ENCODE measurements around the gene PNMA8B.

Gene PNMA8B

DNA sequence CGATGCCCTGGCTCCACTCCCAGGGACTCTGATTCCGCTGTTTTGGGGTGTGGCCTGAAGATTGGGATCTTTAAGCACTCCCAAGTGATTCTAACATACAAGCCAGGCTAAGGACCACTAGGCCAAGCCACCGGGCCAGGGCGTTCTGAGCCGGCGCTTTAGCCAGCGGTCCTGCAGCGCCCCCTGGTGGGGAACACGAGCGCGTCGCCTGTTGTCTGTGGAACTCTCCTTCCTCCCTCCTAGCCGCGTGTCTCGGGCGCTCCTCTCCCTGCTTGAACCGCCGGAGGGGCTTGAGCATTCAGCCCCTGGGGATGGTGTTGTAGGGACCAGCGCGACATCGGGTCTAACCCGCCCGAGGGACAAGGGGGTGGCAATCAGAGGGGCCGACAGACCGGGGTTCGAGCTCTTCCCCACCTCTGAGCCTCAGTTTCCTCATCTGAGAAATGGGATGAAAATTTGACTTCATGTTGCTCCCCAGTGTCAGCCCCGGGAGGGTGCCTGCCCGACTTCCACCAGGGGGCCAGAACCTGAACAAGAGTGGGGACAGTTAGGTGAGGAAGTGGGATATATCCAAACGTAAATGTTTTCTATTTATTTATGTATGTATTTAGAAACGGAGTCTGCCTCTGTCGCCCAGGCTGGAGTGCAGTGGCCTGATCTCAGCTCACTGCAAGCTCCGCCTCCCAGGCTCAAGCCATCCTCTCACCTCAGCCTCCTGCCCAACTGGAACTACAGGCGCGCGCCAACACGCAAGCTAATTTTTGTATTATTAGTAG, 18.0 kb upstream of the PNMA8B start:
- TF ChIP-seq, protein P1, sequence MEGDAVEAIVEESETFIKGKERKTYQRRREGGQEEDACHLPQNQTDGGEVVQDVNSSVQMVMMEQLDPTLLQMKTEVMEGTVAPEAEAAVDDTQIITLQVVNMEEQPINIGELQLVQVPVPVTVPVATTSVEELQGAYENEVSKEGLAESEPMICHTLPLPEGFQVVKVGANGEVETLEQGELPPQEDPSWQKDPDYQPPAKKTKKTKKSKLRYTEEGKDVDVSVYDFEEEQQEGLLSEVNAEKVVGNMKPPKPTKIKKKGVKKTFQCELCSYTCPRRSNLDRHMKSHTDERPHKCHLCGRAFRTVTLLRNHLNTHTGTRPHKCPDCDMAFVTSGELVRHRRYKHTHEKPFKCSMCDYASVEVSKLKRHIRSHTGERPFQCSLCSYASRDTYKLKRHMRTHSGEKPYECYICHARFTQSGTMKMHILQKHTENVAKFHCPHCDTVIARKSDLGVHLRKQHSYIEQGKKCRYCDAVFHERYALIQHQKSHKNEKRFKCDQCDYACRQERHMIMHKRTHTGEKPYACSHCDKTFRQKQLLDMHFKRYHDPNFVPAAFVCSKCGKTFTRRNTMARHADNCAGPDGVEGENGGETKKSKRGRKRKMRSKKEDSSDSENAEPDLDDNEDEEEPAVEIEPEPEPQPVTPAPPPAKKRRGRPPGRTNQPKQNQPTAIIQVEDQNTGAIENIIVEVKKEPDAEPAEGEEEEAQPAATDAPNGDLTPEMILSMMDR (IDR thresholded peaks at IDR 0.05; ENCODE audit: low read length, missing control alignments): peak; percentile 74
- no peak overlapping the region for H3K4me3 ChIP-seq (replicated peaks; ENCODE audit: low read depth, low read length)
- peak; percentile 77 for DNase-seq (ENCODE audit: low read depth)

DNA sequence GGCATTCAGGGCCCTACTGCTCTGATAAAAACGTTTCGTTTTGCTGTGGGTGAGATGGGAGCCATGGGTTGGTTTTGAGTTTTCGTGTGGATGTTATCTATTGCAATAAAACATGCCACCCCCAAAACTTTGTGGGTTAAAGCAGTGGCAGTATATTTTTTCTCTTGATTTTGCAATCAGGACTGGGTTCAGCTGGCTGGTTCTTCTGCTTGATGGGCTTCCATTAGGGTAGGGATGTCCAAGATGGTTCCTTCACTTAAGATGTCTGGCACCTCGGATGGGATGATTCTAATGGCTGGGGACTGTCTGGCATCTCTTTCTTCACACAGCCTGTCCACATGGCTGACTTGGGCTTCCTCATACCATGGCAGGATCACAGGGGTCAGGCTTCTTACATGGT, 15.6 kb upstream of the PNMA8B start:
- H3K4me3 ChIP-seq (replicated peaks; ENCODE audit: low read depth, low read length): no peak overlapping the region
- DNase-seq (ENCODE audit: low read depth): no peak
- TF ChIP-seq, protein P1 (IDR thresholded peaks at IDR 0.05; ENCODE audit: low read length, missing control alignments): no peak

DNA sequence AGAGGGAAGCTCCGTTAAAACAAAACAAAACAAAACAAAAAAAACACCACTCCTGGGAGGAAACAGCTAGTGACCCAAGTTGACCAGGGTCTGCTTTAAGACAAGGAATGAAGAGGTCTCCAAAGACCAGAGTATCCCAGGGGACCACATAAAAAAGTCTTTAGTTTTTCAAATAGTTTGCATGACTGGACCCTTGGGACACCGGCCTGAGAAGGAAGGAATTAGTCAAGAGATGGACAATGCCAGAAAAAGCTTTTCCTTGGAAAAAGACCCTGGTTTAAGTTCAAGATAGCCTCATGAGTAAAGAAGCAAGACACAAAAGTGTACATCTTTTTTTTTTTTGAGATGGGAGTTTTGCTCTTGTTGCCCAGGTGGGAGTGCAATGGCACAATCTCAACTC, 12.5 kb upstream of the PNMA8B start:
- TF ChIP-seq, protein P1 (IDR thresholded peaks at IDR 0.05; ENCODE audit: low read length, missing control alignments): no peak
- DNase-seq (ENCODE audit: low read depth): no peak
- H3K4me3 ChIP-seq (replicated peaks; ENCODE audit: low read depth, low read length): no peak overlapping the region

DNA sequence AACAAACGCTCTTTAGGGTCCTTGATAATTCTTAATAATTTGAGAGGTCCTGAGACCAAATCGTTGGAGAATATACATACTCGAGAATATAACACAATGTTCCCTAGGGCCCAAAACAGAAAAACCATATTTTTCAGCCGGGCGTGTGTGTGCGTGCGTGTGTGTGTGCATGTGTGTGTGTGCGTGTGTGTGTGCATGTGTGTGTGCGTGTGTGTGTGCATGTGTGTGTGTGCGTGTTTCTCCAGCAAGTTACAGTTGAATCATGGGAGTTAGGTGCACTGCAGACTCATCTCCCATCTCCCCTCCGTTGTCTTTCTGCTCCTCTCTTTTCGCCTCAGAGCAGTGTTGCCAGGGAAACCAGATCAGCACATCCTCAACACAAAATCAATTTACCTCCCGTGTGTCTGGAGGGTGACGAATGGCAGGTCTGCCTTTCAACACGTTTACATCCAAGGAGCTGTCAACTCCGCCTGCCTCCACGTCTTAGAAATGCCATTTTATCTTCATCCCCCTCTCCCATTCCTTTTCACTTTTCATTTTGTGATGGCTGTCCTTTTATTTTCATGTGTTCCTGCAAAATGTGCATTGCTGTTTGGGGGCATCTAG, 8.3 kb upstream of the PNMA8B start:
- H3K4me3 ChIP-seq (replicated peaks; ENCODE audit: low read depth, low read length): no peak overlapping the region
- TF ChIP-seq, protein P1 (IDR thresholded peaks at IDR 0.05; ENCODE audit: low read length, missing control alignments): no peak

DNA sequence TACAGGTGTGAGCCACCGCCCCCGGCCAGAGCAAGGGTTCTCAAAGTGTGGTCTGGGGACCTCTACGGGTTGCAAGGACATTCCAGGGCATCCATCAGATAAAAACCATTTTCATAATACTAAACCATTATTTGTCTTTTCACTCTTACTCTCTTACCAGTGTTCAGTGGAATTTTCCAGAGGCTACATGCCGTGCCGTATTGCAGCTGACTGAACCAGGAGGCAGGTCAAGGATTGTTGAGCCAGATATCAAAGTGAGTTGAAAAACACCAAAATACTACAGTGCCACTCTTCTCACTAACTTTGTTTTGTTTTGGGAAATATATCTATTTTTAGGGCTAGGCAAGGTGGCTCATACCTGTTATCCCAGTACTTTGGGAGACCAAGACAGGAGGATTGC, 7.2 kb upstream of the PNMA8B start:
- no peak for DNase-seq (ENCODE audit: low read depth)
- no peak overlapping the region for H3K4me3 ChIP-seq (replicated peaks; ENCODE audit: low read depth, low read length)
- TF ChIP-seq, protein P1 (IDR thresholded peaks at IDR 0.05; ENCODE audit: low read length, missing control alignments): no peak

More for the DNA sequence above, 8.3 kb upstream of the PNMA8B start:
- no peak for DNase-seq (ENCODE audit: low read depth)

DNA sequence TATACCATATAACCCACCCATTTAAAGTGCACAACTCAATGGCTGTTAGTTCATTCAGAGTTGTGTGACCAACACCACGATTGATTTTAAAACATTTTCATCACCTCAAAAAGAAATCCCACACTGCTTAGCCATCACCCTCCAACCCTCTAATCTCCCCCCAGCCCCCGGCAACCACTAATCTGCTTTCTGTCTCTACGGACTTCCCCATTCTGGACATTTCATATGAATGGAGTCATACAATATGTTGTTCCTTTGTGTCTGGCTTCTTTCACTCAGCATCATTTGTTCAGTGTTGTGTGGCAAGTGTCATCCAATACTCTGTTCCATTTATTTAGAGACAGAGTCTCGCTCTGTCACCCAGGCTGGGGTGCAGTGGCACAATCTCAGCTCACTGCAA, 4.0 kb upstream of the PNMA8B start:
- no peak overlapping the region for H3K4me3 ChIP-seq (replicated peaks; ENCODE audit: low read depth, low read length)
- DNase-seq (ENCODE audit: low read depth): no peak
- TF ChIP-seq, protein P1 (IDR thresholded peaks at IDR 0.05; ENCODE audit: low read length, missing control alignments): no peak

Measured in fibroblast of pulmonary artery (primary cell).